ENCODE data around the gene ITK.

Gene ITK

DNA sequence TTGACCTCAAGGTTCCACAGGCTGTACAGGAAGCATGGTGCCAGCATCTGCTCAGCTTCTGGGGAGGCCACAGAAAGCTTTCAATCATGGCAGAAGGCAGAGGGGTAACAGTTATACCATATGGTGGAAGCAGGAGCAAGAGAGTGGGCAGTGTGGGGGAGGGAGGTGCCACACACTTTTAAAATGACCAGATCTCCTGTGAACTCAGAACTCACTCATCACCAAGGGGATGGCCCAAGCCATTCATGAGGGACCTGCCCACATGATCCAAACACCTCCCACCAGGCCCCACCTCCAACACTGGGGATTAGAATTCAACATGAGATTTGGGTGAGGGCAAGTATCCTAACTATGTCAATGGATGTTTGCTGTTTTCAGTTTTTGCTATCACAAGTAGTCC is 101.5 kb downstream of the ITK start:
- DNase-seq (ENCODE audit: low spot score): no peak

GRCh38 chr5:157283434-157283833 is 102.8 kb downstream of the ITK start:
- DNase-seq (ENCODE audit: low spot score): no peak

GRCh38 chr5:157284458-157285212 is 104.0 kb downstream of the ITK start:
- DNase-seq (ENCODE audit: low spot score): no peak

DNA sequence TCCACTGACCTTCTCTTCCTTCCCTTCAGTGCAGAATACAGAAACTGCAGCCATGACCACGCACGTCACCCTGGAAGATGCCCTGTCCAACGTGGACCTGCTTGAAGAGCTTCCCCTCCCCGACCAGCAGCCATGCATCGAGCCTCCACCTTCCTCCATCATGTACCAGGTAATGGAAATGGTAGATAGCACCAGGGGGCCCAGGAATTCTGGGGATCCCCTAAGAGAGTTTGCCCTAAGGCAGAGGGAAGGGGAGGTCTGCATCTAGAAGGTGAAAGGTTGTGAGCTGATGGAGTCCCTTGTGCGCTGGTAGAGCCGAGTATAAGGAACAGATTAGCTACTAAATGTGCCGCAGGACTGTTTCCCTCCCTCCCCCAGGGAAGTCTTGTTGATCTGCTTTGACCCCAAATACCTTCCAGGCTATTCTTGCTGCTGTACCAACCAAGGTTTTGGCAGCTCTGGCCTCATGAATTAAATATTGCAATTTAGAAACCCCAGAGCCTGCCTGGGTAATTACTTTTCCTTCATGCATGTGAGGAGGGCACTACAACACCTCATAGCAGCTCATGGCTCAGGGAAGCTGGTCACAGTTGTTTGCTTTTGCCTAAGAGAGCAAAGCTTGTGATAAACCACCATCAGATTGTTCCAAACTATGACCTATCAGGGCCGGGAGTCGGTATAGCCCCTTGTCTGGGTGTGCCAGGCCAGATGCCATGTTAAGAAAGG is 104.8 kb downstream of the ITK start:
- DNase-seq (ENCODE audit: low spot score): no peak

- DNase-seq (ENCODE audit: low spot score): no peak
These were observed 106.1 kb downstream of the ITK start for GRCh38 chr5:157286761-157287211.

- no peak for DNase-seq (ENCODE audit: low spot score)
These were observed 107.9 kb downstream of the ITK start for GRCh38 chr5:157288405-157289163.

- DNase-seq (ENCODE audit: low spot score): no peak
These were observed 108.7 kb downstream of the ITK start for GRCh38 chr5:157289164-157289819.

- peak; percentile 84 for DNase-seq (ENCODE audit: low spot score)
These were observed 109.7 kb downstream of the ITK start for GRCh38 chr5:157290156-157290980.

- DNase-seq (ENCODE audit: low spot score): peak; percentile 71
These were observed 110.5 kb downstream of the ITK start for GRCh38 chr5:157290981-157291711.

DNA sequence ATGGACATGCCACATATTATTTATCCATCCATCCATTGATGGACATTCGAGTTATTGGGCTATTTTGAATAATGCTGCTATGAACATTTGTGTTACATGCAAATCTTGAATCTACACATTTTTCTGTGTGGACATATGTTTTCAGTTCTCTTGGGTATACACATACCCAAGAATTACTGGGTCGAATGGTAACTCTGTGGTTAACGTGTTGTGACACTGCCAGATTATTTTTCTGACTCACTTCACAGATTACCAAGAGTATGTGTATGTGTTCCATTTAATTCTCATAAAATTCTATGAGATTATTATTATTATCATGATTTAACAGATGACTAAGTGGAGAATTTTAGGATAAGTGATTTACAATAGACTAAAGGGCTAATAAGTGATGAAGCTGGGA is 112.0 kb downstream of the ITK start:
- DNase-seq (ENCODE audit: low spot score): no peak

DNA sequence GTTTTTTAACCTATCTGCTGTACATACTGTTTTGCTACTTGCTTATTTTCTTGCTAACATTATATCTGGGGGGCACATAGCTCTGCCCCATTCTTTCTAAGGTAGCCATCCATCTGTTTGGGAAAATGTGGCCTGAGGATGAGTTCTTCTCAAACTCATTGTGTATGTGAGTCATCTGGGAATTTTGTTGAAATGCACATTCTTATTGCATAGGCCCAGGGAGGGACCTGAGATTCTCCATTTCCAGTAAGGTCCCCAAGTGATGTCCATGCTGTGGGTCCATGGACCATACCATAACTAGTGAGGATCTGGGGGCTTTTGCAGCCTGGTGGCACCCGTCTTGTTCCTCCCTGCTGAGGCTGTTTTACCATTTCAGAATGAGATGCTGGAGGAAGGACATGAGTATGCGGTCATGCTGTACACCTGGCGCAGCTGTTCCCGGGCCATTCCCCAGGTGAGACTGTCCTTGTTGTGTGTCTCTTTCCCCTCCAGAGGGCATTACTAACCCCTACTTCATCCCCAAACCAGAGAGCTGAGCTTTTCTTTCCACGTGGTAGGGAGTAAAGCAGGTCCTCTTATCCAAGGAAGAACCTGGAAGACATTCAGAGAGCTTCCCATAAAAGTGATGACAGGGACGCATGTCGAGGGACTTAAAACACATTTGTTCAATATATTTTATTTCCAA is 113.9 kb downstream of the ITK start:
- peak; percentile 14 for DNase-seq (ENCODE audit: low spot score)

DNA sequence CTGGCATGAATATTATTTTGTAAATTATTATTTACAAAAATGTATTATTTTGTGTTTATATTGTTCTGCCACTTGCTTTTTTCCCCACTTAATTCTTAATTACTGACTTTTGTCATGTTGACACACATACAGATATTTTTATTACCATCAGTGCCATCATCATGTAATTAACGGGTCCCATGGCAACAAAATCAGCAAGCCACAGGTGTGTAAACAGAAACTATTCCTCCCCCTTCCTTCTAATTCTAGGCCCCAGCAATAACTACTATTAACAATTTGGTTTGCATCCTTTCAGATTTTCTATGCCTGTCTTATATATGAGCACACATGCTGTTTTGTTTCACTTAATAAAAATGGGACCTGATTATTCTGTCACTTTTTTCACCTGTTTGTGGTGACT is 114.6 kb downstream of the ITK start:
- peak; percentile 53 for DNase-seq (ENCODE audit: low spot score)

- DNase-seq (ENCODE audit: low spot score): no peak
These were observed 119.9 kb downstream of the ITK start for GRCh38 chr5:157300564-157300963.

GRCh38 chr5:157301066-157301465 is 120.4 kb downstream of the ITK start:
- no peak for DNase-seq (ENCODE audit: low spot score)

GRCh38 chr5:157303023-157303422 is 122.4 kb downstream of the ITK start:
- no peak for DNase-seq (ENCODE audit: low spot score)

GRCh38 chr5:157303667-157304327 is 123.2 kb downstream of the ITK start:
- DNase-seq (ENCODE audit: low spot score): no peak

Data from SW480 (cell line).